Prostate gland (tissue), 2 donors: ENCODE data around the gene FOXP1.

ENCODE experiments used
- POLR2A ChIP-seq: fragments of 450-650 bp; IDR thresholded peaks from one replicate; pipeline ENCODE4 v1.6.1; 2016; ENCODE audit warnings: antibody characterized with exemption, mild to moderate bottlenecking
- POLR2AphosphoS5 ChIP-seq: sonication (generic); formaldehyde crosslinking; IDR thresholded peaks from one replicate; pipeline ENCODE4 v1.6.1; 2017; ENCODE audit warnings: antibody characterized with exemption
- TF ChIP-seq, protein P1 (sequence below), 4 experiments: fragments of 200-600 bp in 2 of 4; fragments of 450-650 bp in 2 of 4; sonication (generic) in 2 of 4; IDR thresholded peaks; 1 replicate in 3 of 4; 2 replicates in 1 of 4; pipeline ENCODE4 v1.5.1; 2016 to 2019; ENCODE audit warnings: antibody characterized with exemption in 4 of 4, mild to moderate bottlenecking in 2 of 4, moderate library complexity in 2 of 4

DNA sequence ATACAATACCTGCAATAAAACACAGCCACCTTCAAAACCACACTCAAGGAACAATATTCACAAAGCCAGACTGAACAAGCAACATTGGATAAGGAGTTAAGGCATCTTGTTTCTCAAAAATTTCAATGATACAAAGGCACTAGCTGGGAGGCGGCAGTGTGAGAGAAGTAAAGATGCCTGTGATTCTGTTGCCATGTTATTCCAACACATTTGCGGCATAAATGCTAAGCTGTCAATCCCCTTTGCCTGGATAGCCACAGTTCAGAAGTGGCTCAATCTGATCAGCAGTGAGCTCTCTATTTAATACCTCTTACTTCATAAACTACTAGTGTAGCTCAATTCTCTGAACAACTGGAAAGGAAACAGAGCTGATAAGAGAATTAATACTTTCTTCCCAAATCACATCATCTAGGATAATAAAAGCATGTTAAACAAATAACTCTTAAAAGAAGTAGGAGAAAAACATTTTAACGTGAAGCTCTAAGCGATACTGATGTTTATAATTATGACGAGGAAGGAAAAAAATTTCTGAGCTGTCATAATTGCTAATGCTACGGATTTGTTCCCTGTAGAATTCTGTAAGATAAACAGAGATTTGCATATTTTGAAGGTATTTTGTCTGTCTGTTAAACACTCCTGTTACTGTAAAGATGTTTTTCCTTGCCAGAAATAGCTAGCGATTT is 358.4 kb downstream of the FOXP1 start:
- TF ChIP-seq POLR2AphosphoS5 (no peak), POLR2A (no peak)
- TF ChIP-seq, protein P1, sequence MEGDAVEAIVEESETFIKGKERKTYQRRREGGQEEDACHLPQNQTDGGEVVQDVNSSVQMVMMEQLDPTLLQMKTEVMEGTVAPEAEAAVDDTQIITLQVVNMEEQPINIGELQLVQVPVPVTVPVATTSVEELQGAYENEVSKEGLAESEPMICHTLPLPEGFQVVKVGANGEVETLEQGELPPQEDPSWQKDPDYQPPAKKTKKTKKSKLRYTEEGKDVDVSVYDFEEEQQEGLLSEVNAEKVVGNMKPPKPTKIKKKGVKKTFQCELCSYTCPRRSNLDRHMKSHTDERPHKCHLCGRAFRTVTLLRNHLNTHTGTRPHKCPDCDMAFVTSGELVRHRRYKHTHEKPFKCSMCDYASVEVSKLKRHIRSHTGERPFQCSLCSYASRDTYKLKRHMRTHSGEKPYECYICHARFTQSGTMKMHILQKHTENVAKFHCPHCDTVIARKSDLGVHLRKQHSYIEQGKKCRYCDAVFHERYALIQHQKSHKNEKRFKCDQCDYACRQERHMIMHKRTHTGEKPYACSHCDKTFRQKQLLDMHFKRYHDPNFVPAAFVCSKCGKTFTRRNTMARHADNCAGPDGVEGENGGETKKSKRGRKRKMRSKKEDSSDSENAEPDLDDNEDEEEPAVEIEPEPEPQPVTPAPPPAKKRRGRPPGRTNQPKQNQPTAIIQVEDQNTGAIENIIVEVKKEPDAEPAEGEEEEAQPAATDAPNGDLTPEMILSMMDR (IDR thresholded peaks at IDR 0.05), result no peak
